T-helper 2 cell treated with Interferon-gamma antibody and Interleukin-4, amounts not matched to agents 5 μg/mL and 100 μg/mL, for 36 hours (primary cell): Measurements from ENCODE around the gene FPR3.

Experiments used
- DNase-seq: peaks from one replicate; pipeline ENCODE4 v3.0.0; 2021; ENCODE audit warnings: low spot score
- H3K27ac Mint-ChIP-seq: one replicate; pipeline ENCODE4 v1.8.0; 2021; ENCODE audit warnings: mild to moderate bottlenecking, mixed read lengths
- H3K27me3 Mint-ChIP-seq: one replicate; pipeline ENCODE4 v1.8.0; 2021; ENCODE audit warnings: low read depth, mixed read lengths
- H3K36me3 Mint-ChIP-seq: one replicate; pipeline ENCODE4 v1.8.0; 2021; ENCODE audit warnings: low read depth, mixed read lengths
- H3K4me1 Mint-ChIP-seq: one replicate; pipeline ENCODE4 v1.8.0; 2021; ENCODE audit warnings: low read depth, mixed read lengths
- H3K4me3 Mint-ChIP-seq: one replicate; pipeline ENCODE4 v1.8.0; 2022; ENCODE audit warnings: mild to moderate bottlenecking, moderate library complexity, mixed read lengths
- H3K9me3 Mint-ChIP-seq: one replicate; pipeline ENCODE4 v1.8.0; 2021; ENCODE audit warnings: mixed read lengths

Gene FPR3, protein sequence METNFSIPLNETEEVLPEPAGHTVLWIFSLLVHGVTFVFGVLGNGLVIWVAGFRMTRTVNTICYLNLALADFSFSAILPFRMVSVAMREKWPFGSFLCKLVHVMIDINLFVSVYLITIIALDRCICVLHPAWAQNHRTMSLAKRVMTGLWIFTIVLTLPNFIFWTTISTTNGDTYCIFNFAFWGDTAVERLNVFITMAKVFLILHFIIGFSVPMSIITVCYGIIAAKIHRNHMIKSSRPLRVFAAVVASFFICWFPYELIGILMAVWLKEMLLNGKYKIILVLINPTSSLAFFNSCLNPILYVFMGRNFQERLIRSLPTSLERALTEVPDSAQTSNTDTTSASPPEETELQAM

DNA sequence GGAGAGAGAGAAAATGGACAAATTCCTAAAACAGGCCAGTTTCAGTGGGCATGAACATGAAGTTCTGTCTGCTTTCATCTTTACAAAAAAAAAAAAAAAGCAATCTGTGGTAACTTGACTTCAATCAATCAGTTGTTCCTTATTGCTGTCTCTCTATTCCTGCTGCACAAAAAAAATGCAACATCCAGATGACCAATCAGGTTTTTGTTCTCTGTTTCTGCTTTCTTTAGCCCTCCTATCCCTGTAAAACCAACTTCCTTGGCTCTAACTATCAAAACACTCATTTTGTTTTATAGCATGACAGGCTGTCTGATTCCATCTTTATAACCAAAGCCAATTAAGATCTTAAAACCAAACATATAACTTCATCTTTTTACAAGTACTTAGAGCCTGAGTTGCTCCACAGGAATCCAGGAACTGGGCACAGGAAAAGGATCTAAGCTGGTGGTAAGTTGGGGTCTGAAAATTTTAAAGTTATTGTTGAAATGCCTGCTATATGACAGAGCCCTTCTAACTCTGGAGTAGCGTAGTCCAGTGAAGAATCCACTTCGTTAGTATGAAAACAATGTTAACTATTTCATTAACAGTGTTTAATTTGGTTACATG is at the start of gene FPR3:
FPR3 (plus strand) TSS at position 273 of the 606 bp plus-strand sequence. CDS start 28,592 bp downstream, outside the sequence.
- no peaks in the 10 kb centered on the region for H3K4me1 Mint-ChIP-seq
- no peaks in the 10 kb centered on the region for H3K36me3 Mint-ChIP-seq
- no peak within 1 kb of the TSS for H3K4me3 Mint-ChIP-seq
- H3K9me3 Mint-ChIP-seq = peaks cover 44% of the 10 kb centered on the region
- no peak within 1 kb of the TSS for H3K27ac Mint-ChIP-seq
- no peaks in the 10 kb centered on the region for H3K27me3 Mint-ChIP-seq
- no peak for DNase-seq

GRCh38 chr19:51746731-51747130 is 48.2 kb upstream of the FPR3 start:
- H3K36me3 Mint-ChIP-seq = no peaks in the 10 kb centered on the region
- DNase-seq = no peak
- H3K9me3 Mint-ChIP-seq = peaks cover 6% of the 10 kb centered on the region
- no peak overlapping the region for H3K4me3 Mint-ChIP-seq
- H3K27me3 Mint-ChIP-seq = no peaks in the 10 kb centered on the region
- no peak overlapping the region for H3K27ac Mint-ChIP-seq
- no peaks in the 10 kb centered on the region for H3K4me1 Mint-ChIP-seq

- no peaks in the 10 kb centered on the region for H3K4me1 Mint-ChIP-seq
- no peaks in the 10 kb centered on the region for H3K36me3 Mint-ChIP-seq
- H3K27ac Mint-ChIP-seq = no peak overlapping the region
- H3K9me3 Mint-ChIP-seq = peaks cover 6% of the 10 kb centered on the region
- no peak overlapping the region for H3K4me3 Mint-ChIP-seq
- no peak for DNase-seq
- no peaks in the 10 kb centered on the region for H3K27me3 Mint-ChIP-seq
These were observed 45.0 kb upstream of the FPR3 start for GRCh38 chr19:51749979-51750378.

DNA sequence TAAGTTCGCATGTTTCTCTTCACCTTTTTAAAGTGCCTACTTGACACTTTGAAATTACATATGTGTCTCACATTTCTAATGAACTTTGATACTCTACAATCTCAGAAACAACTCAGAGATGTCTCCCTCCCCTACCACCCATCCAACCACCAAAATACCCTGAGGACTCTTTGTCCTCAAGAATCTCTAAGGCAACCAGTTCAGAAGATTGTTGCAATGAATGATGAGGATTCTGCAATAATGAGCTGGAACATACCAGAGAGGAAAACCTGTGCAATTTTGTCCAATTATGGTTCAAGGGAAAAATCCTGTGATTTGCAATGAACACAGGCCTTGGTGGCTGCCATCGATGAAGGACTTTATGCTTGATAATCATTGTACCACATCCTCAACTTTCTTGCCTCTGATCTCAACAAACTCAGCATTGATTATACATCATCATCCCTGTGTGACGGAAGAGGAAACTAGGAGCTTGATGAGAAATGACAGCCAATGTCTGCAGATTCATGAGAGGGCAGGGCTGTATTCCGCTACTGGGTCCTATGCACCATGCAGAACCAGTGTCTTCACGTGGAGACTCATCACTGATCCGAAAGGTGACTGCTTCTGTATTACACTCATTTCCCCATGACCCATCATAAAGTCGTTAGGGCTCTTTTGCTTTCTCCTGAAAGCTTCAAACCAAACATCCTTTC is 44.4 kb upstream of the FPR3 start:
- no peak for DNase-seq
- Mint-ChIP-seq H3K9me3 (peaks cover 8% of the 10 kb centered on the region), H3K4me1 (no peaks in the 10 kb centered on the region), H3K4me3 (no peak overlapping the region), H3K27me3 (no peaks in the 10 kb centered on the region), H3K27ac (no peak overlapping the region), H3K36me3 (no peaks in the 10 kb centered on the region)

GRCh38 chr19:51751655-51752054 is 43.3 kb upstream of the FPR3 start, which contains the start of gene FPR1:
Gene FPR1, minus strand, starts transcription at chr19:51751878. Its CDS starts 4,884 bp downstream, at chr19:51746994.
- no peak within 1 kb of the TSS for H3K27ac Mint-ChIP-seq
- H3K27me3 Mint-ChIP-seq = no peaks in the 10 kb centered on the region
- H3K9me3 Mint-ChIP-seq = peaks cover 12% of the 10 kb centered on the region
- no peak within 1 kb of the TSS for H3K4me3 Mint-ChIP-seq
- H3K4me1 Mint-ChIP-seq = no peaks in the 10 kb centered on the region
- no peaks in the 10 kb centered on the region for H3K36me3 Mint-ChIP-seq
- no peak for DNase-seq

GRCh38 chr19:51754109-51754508 is 40.8 kb upstream of the FPR3 start:
- H3K27ac Mint-ChIP-seq = no peak overlapping the region
- H3K9me3 Mint-ChIP-seq = peaks cover 15% of the 10 kb centered on the region
- H3K4me1 Mint-ChIP-seq = no peaks in the 10 kb centered on the region
- H3K36me3 Mint-ChIP-seq = no peaks in the 10 kb centered on the region
- H3K27me3 Mint-ChIP-seq = no peaks in the 10 kb centered on the region
- no peak for DNase-seq
- no peak overlapping the region for H3K4me3 Mint-ChIP-seq

DNA sequence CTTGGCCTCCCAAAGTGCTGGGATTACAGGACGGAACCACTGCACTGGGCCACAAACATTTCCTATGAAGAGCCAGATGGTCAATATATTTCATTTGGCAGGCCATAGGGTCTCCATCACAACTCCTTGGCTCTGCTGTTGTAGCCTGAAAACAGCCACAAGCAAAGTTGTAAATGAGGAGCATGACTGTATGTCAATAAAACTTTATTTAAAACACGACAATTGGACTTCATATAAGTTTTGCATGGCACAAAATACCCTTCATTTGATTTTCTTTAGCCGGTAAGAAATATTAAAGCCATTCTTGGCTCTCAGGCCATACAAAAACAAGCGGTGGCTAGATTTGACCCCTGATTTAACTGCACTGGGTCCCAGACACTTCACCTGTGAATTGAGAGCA is 40.2 kb upstream of the FPR3 start:
- H3K4me3 Mint-ChIP-seq = no peak overlapping the region
- H3K27ac Mint-ChIP-seq = no peak overlapping the region

GRCh38 chr19:51755571-51755970 is 39.4 kb upstream of the FPR3 start:
- Mint-ChIP-seq H3K4me3 (no peak overlapping the region), H3K27me3 (no peaks in the 10 kb centered on the region), H3K36me3 (peaks cover 2% of the 10 kb centered on the region), H3K4me1 (no peaks in the 10 kb centered on the region), H3K27ac (no peak overlapping the region), H3K9me3 (peaks cover 12% of the 10 kb centered on the region)
- no peak for DNase-seq

More for the DNA sequence above, 40.2 kb upstream of the FPR3 start:
- Mint-ChIP-seq H3K4me1 (no peaks in the 10 kb centered on the region), H3K27me3 (no peaks in the 10 kb centered on the region), H3K9me3 (peaks cover 12% of the 10 kb centered on the region), H3K36me3 (peaks cover under 1% of the 10 kb centered on the region)
- no peak for DNase-seq

DNA sequence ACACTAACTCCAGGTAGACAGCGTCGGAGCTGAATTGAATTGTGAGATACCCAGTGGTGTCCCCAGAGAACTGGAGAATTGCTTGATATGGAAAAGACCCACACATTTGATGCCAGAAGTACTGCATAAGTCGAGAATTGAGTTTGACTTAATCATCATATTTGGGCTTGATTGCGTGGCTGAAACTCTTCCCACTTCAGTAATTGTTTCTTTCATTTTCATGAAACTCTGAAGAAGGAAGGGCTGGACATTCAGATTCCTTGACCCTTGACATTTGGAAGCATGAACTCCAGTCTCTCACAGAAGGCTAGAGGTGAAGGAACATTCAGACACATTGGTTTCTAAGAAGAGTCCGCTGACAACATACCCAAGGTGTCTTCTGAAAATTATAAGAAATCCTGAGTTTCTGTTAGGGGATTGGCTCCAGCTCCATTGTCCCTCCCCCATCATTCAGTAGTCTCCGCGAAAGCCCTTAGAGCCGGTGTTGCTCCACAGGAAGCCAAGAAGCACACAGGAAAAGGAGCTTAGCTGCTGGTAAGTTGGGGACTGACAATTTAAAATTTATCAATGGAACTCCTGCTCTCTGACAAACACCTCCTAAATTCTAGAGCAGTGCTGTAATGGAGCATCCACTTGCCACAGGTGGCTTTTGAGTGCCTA is 34.1 kb upstream of the FPR3 start, which contains the start of gene FPR2:
FPR2 (plus strand) TSS at position 484 of the 660 bp plus-strand sequence. CDS start 7,479 bp downstream, outside the sequence.
- Mint-ChIP-seq H3K9me3 (peaks cover 14% of the 10 kb centered on the region), H3K27me3 (no peaks in the 10 kb centered on the region), H3K36me3 (peaks cover 2% of the 10 kb centered on the region), H3K4me3 (no peak within 1 kb of the TSS), H3K4me1 (peaks cover 2% of the 10 kb centered on the region), H3K27ac (no peak within 1 kb of the TSS)
- no peak for DNase-seq

- Mint-ChIP-seq H3K27me3 (no peaks in the 10 kb centered on the region), H3K4me1 (peaks cover 2% of the 10 kb centered on the region), H3K36me3 (peaks cover 2% of the 10 kb centered on the region)
These were observed 33.3 kb upstream of the FPR3 start for GRCh38 chr19:51761696-51762095.

DNA sequence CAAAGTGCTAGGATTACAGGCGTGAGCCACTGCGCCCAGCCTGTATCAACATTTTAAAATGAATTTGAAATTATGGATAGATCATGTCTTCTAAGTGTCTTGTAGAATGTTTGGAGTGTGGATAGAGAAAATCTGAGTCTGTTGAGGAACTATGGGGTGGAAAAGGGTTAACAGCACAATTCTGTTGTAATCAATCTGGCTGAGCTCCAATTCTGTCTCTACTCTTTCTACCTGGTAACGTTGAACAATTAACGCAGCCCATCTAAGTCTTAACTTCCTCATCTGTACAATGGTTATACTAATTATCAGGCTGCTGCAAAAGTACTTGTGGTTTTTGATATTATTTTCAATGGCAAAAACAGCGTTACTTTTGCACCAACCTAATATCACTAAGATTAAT is 29.9 kb upstream of the FPR3 start:
- H3K36me3 Mint-ChIP-seq = no peaks in the 10 kb centered on the region
- DNase-seq = no peak
- no peaks in the 10 kb centered on the region for H3K27me3 Mint-ChIP-seq
- H3K27ac Mint-ChIP-seq = no peak overlapping the region
- H3K9me3 Mint-ChIP-seq = peaks cover 9% of the 10 kb centered on the region
- no peak overlapping the region for H3K4me3 Mint-ChIP-seq
- peaks cover 2% of the 10 kb centered on the region for H3K4me1 Mint-ChIP-seq

More at GRCh38 chr19:51761696-51762095, 33.3 kb upstream of the FPR3 start:
- Mint-ChIP-seq H3K4me3 (no peak overlapping the region), H3K27ac (no peak overlapping the region), H3K9me3 (peaks cover 12% of the 10 kb centered on the region)
- no peak for DNase-seq

- Mint-ChIP-seq H3K27me3 (no peaks in the 10 kb centered on the region), H3K36me3 (no peaks in the 10 kb centered on the region), H3K4me3 (no peak overlapping the region), H3K4me1 (peaks cover 2% of the 10 kb centered on the region), H3K27ac (no peak overlapping the region), H3K9me3 (peaks cover 11% of the 10 kb centered on the region)
- DNase-seq = no peak
These were observed 28.5 kb upstream of the FPR3 start for GRCh38 chr19:51766461-51766860.

DNA sequence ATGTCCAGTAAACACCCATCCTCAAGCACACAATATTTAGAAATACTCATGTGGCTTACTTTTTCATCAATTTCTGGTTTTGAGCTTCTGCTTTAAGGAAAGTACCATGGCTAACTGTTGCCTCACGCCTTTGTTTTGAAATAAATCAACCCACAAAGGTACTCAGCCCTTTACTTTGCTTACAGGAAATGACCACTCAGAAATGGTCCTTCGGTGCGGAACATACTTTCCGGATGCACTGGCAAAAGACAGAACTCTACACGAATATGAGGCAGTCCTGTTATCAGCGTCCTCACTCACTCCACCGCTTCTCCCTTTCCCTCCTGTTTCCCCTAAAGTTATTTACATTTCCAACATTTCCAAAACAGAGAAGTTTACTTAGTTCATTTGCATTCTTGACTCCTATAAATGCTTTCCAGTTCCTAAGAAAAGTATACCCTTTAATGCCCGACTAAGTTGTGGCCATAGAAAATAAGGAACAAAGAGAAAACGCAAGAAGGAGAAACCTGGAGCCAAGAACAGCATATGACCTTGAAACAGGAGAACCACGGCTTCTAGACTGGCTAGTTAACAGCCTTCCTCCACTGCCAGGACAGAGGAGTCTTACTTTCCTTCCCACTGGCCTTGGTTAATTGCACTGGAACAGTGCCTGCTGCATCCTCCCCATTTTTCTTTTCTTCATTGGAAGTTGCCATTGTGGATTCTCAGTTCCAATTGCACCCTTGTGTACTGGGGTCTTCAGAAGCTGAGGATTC is 23.4 kb upstream of the FPR3 start:
- Mint-ChIP-seq H3K36me3 (no peaks in the 10 kb centered on the region), H3K27ac (no peak overlapping the region), H3K4me3 (no peak overlapping the region), H3K27me3 (peaks cover 7% of the 10 kb centered on the region), H3K9me3 (peaks cover 16% of the 10 kb centered on the region), H3K4me1 (no peaks in the 10 kb centered on the region)
- no peak for DNase-seq
